GM12874 (cell line): ENCODE results near the gene XPOT.

Source experiments
- CTCF ChIP-seq: IDR thresholded peaks from 2 replicates; pipeline ENCODE4 v1.5.1; 2011; ENCODE audit warnings: low read depth, mild to moderate bottlenecking, control low read depth, low read length, moderate library complexity; ENCODE audit not compliant: insufficient read depth

XPOT gene

DNA sequence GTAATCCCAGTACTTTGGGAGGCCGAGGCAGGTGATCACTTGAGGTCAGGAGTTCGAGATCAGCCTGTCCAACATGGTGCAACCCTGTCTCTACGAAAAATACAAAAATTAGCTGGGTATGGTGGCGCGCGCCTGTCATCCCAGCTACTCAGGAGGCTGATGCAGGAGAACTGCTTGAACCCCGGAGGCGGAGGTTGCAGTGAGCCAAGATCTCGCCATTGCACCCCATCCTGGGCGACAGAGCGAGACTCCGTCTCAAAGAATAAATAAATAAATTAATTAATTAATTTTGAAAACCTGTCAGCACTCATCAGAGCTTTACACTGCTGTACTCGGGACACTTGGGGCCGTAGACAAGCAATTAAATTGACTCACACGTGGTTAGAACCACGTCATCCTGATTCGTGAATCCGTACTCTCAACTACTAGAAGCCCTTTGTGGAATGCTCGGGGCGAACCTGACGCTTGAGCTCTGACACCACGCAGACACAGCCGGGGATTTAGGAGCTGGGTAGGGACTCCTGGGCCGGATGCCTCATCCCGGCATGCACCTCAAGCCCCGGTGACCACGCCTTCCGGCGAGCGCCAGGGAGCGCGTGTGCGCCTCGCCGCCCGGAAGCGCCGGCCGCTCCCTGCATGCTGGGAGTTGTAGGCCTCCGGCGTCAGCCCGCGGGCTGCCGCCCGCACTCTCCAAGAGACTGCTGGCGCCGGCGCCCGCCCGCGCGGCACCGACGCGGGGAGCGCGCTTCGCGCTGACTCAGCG, at the start of gene XPOT:
TSS of gene XPOT (plus strand) at position 686 of the 763 bp plus-strand sequence. CDS start 5,644 bp downstream, outside the sequence.
- no peak for TF ChIP-seq CTCF

DNA sequence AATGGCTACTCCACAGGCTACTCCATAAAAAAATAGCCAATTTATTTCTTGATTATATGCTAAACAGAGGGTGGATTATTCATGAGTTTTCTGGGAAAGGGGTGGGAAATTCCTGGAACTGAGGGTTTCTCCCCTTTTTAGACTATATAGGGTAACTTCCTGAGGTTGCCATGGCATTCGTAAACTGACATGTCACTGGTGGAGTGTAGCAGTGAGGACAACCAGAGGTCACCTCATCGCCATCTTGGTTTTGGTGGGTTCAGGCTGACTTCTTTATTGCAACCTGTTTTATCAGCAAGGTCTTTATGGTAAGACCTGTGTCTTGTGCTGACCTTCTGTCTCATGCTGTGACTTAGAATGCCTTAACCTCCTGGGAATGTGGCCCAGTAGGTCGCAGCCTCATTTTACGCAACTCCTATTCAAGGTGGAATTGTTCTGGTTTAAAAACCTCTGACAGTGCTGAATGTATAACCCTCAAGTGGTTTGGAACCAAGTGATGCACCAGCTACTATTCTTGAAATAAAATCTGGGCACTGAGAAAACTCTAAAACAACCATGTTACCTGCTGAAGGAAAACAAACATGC, 41.4 kb upstream of the XPOT start:
- TF ChIP-seq CTCF: no peak

GRCh38 chr12:64383675-64384074, 20.5 kb upstream of the XPOT start:
- no peak for TF ChIP-seq CTCF

- TF ChIP-seq CTCF: no peak
These were observed 19.2 kb upstream of the XPOT start for GRCh38 chr12:64385019-64385418.

DNA sequence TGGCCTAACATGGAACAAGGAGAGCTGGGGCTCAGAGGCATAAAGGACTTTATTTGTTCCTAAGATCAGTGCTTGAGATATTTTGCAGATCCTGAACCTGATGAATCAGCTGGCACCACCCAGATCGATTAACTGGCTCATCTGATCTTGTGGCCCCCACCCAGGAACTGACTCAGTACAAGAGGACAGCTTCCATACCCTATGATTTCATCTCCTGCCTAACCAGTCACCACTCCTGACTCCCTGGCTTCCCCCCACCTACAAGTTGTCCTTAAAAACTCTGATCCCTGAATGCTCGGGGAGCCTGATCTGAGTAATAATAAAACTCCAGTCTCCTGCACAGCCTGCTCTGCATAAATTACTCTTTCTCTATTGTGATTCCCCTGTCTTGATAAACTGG, 18.7 kb upstream of the XPOT start:
- TF ChIP-seq CTCF: no peak

- no peak for TF ChIP-seq CTCF
These were observed 16.9 kb upstream of the XPOT start for GRCh38 chr12:64387197-64387816.

DNA sequence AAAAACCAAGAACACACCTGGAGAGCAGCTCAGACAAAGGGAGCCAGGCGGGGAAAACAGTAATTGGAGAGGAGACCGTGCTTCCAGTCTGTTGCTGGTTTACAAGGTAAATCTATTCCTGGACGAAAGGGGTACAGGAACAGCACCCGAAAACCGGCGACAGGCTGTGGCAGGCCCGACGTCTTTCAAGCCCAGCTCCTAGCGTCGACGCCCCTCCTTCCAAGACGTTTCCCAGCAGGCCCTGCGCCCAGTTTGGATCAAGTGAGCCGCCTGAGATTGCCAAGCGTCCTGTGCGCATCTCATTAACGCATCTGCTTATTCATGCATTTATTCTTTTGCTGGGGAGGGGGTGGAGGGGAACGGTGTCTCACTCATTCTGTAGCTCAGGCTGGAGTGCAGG, 15.0 kb upstream of the XPOT start:
- no peak for TF ChIP-seq CTCF
